HG03342 (cell line): Measurements from ENCODE around the gene MBD5.

Source experiments
- ATAC-seq: cut with Tn5 transposase; IDR thresholded peaks from one replicate; pipeline ENCODE4 v1.9.1; 2021; ENCODE audit warnings: mild to moderate bottlenecking, moderate library complexity; ENCODE audit not compliant: unreplicated experiment

MBD5 gene

DNA sequence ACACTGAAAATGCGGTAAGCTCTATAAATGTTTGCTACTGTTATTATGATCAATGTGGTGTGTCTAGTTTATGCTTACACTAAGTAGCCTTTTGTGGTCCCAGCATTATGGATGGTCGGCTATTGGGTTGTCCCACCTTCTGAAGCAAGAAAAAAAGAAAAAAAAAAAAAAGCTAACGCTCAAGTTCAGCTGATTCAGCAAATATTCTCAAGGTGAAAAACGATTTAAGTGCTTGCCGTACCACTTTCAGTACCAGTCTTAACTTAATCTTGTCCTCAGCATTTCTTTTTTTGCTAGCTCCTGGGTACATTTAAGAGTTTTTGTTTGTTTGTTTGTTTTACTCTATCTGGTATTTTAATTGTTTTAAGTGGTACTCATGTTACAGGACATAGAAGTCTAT lies 87.5 kb downstream of the MBD5 start:
- no peak for ATAC-seq

DNA sequence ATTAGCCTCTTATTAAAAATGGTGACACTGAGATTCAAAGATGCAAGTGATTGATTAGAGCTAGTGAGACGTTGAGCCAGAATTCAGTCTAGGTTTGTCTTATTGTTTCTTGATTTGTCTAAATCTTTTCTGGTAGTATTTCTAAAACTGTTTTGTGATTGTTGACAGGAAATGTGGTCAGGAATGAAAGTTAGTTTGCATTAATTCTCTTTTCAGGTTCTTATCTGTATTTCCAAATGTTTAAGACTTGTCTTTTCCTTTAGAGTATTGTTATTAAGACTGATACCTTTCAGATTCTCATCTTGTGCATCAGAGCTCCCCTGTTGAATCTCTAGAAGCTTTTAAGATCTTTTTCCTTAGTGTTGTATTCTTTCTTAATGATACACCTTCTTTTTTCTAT lies 89.3 kb downstream of the MBD5 start:
- ATAC-seq, result no peak

DNA sequence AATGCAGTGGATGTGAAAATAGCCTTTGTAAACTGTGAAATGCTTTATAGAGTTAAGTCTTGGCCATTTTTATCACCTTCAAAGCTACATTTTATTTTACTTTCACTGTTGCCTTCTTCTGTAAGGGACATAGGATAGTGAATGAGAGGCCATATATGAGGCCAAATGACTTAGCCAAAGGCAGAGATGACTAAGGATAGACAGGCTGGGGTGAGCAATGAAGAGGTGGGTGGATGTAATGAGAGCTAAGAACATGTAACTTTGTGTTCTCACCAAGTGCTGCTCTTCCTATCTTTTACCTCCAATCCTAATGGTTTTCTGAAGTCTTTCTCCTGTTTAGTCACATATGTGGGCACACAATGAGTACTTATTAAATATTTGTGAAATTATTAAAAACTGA lies 101.9 kb downstream of the MBD5 start:
- ATAC-seq, result no peak

DNA sequence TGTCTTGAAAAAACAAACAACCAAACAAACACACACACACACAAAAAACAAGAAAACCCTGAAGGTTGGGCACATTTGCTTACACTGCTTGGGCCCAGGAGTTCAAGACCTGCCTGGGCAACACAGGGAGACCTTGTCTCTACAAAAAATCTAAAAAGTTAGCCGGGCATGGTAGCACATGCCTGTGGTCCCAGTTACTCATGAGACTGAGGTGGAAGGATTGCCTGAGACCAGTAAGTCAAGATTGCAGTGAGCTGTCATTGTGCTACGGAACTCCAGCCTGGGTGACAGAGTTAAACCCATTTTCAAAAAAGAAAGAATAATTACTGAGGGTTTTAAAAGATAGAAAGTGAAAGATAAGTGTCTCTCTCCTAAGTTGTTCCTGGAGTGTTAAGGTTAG lies 103.4 kb downstream of the MBD5 start:
- no peak for ATAC-seq

DNA sequence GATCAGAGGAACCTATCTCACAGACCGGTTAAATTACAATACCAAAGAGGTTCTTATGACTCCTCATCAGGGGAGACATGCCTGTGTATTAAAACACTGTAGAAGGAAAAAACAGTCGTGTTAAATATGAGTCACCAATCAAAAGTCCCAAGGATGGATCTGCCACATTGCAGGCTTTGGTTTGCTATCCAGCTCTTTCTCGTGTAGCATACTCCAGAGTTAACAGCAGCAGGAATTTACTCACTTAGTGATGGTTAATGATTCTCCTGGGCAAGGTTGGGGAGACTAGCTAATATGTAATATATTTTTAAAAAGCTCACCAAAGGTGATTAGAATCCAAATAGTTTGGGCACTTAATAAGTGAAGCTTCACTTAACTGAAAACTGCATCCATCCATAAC lies 109.7 kb downstream of the MBD5 start:
- ATAC-seq, result no peak

DNA sequence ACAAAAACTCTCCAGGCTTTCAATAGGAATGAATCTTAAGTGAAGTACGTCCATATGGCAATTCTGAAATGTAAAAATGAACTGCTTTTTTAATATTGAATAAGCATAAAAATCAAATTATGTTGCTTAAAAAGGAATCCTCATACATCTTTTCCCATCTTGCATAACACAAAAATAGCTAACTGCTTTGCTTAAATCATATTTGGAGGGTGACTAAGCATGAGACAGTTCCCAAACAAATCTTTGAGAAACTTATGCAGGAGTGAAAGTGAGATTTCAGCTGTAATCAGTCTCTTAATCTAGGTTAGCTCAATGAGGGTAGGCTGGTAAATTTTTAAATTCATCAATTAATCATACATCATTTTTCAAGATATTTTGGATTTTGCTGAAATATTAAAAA lies 111.5 kb downstream of the MBD5 start:
- no peak for ATAC-seq

DNA sequence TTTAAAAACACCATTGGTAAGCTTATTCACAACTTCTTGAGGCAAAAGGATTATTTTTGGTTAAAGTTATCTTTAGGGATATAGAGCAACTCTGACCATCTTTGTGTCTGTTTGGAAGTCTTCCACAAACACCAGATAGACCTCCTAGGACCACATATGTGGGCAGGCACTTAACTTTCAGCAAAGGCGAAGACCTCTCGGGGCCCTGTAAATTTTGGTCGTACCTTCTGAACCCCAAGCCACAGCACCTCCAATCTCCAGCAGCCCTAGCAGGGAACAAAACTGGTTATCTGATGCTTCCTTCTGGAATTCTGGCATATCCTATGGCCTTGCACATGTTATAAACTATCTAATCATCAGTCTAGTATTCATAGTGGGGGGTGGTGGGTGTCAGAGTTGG lies 114.8 kb downstream of the MBD5 start:
- ATAC-seq, result no peak

DNA sequence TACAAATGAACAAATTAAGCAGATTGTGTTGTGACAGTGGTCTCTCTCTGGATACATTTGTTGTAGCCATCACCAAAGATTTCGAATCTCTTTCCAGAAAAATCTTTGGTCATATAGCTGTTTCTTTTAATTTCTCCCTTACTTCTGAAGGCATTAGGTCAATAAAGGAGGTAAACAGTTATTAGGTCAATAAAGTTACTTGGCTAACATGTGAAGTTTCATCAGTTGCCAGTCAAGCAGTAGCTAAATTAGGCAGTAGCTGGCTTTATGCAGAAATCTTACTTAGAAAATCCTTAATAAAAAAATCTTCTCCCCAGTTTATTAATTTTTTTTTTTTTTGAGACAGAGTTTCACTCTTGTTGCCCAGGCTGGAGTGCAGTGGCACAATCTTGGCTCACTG lies 115.5 kb downstream of the MBD5 start:
- ATAC-seq, result no peak

DNA sequence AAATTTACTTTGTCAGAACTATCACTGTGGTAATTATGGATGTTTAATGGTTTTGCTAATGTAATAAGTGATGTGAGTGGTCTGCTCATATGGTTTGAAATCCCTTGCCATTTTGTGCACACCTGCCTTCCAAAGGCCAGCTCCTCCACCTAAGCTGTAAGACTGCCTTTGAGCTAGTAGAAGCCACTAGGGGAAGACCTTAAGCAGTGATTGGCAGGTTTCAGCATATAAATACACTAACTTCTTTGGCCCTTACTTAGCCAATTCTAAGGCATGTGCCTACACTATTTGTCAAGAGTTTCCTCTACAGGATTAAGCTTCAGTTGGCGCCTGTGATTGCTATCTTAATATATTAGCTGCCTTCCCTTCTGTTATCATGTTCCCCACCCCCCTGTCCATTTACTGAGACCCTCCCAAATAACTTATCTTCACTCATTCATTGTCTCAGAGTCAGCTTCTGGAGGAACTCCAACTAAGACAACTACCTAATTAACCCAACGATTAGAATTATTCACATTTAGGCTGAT lies 141.1 kb downstream of the MBD5 start:
- ATAC-seq, result no peak

DNA sequence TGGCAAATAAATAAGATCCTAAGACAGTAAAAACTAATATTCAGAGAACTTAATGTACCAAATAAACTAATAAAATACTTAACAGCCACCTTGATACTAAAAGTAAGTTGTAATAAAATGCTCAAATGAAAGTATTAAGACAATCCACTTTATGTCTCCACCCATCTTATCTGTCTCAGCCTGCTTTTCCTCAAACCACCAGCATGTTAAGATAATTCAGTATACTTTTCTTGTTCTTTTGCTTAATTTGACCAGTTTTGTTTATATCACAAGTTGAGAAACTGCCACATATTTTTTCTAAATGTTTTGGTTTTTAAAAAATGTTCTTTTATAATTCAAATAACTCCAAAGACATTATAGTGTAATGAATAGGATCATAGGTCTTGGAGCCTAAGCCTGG lies 142.0 kb downstream of the MBD5 start:
- no peak for ATAC-seq

DNA sequence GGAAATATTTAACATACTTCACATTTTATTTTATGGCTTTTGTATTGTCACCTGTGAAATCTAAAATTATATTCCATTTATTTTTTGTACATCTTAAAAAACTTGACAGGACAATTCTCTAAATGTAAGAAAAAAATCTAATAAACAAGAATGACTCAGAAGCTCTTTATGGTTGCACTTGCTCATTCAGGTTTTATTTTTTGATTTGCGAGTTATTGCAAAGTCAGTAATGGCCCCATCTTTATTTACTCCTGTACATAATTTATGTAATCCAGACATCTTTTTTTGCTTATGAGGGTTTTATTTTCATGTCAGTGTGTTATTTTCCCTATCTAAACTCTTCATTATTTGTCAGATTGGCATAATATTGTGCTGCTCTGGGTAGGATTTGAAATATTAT lies 145.1 kb downstream of the MBD5 start:
- no peak for ATAC-seq

DNA sequence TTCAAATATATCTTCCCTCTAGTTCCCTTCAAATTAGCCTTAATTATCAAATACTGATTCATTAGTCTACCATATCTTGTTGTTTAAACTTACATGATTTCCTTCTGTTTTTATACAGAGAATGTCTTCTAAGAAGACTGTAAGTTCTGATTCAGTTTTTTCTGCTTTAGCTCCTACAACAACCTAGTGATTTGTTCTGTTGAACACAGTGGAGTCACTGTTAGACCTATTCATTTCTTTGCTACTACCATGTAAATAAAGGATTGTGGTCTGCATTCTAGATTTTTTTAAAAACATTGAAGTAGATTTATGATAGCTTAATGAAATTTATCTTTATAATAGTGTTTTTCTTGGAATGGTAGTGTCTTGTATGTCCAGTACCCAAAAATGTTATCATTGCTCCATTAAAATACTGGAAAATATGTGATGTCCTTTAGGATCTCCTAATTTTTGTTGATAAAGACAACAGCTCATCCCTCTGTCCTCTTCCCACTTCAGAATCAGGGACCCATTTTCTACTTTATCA lies 146.4 kb downstream of the MBD5 start:
- ATAC-seq, result no peak

DNA sequence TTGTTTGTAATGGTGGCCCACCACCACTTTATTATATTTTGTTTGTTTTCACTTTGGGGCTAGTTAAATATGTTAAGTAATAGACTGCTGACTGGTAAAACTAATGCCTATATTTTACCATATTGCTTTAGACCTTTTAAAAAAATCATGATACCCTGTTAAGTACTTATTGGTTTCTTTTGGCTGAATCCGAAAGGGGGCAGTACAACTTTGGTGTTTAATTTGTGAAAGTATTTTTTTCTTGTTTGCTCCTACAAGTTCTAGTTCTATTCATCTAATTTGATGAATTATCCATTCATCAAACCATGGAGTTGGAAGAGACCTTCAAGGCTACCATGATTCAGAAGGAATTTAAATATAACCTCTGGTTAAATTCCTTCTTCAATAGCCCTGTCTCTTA lies 147.0 kb downstream of the MBD5 start:
- no peak for ATAC-seq

DNA sequence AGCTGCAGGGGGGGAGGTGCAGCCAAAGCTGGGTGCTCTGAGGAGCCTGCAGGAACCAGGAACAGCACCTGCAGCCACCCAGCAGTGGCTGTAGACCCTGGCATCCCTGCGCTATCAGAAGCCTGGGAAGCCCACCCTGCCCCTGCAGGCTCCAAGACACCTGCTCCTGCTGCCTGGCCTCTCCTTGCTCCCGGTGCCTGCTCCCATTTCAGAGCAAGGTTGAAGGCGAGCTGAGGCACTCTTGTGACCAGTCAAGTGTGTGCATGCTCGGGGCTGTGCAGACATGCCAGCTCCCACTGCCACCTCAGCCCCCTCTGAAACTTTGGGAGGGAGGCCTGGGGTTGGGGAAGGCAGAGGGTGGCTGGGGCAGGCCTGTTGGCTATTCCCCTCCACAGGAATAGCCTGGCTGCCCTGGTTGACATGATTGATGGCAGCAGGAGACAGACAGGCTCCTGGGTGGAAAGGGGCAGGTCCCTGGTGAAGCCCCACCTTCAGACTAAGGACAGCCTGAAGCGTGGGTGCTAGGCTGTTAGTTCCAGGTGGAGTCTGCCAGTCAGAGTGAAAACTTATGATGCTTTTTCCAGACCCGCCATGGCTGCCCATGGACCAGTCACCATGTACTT lies 151.4 kb downstream of the MBD5 start:
- ATAC-seq, result no peak

DNA sequence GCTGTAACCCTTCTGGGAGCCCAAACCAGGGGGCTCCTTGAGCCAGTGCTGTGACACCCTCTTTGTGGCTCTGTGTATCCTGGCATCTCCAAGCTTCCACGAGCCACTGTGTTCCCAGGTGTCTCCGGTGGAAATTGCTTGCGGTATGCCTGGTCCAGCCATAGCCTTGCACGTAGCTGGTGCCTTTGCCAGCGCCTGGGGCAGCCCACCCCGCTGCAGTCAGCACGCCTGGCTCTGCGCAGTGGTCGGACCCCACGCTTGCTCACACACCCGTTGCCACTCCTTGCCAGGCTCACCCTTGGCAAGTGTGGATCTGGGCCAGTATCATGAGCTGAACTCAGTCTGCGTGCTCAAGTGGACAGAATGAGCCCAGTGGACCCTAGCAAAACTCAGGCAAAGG lies 152.3 kb downstream of the MBD5 start:
- no peak for ATAC-seq

DNA sequence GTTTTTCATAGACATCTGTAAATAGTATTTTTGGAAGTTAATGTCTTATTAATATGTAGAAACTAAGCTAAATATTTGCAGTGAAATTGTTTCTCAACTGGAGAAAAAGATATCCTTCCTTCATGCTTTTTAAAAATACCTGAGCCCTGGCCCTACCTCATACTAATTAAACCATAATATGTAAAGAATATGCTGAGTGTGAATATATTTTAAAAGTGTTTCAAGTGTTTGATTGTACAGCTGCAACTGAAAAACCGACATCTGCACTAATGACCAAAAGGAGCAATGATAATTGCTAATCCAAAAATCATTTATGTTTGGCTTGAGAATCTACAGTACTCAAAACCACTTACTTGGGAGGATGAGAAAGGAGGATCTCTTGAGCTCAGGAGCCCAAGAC lies 156.7 kb downstream of the MBD5 start:
- no peak for ATAC-seq

DNA sequence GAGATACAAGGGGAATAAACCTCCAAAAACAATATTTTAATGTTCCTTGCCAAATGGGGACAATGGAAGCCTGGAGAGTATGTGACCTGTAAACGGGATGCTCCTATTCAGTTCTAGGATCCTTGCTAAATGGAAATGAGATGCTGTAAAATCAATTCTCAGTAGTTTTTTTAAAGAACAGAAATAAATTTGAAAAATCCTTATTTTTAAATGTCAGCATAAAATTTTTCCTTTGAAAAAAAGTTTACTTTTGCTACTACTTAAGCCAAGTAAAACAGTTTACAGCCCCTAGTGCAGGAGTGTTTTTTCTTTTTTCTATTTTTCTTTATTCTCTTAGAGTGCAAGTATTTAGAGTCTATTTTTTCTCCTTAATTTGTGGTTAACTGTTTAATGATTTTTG lies 158.8 kb downstream of the MBD5 start:
- no peak for ATAC-seq

DNA sequence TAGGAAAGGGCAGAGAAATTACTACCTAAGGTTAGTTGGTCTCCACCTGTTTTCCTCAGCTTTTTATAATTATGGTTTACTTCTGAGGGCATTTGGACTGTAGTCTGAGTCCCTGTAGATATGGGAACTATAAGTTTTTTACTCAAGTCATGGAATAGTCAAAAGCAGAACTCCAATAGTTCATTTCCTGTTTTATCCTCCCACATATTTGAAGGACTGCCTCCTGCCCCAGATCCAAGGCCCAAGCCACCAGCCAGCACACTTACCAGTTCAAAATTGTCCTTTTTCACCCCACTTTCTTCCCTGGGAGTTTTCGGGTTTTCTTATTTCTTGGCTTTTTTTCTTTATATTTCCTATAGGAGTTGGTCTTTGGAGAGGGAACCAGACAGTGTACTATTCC lies 164.1 kb downstream of the MBD5 start:
- ATAC-seq, result no peak

DNA sequence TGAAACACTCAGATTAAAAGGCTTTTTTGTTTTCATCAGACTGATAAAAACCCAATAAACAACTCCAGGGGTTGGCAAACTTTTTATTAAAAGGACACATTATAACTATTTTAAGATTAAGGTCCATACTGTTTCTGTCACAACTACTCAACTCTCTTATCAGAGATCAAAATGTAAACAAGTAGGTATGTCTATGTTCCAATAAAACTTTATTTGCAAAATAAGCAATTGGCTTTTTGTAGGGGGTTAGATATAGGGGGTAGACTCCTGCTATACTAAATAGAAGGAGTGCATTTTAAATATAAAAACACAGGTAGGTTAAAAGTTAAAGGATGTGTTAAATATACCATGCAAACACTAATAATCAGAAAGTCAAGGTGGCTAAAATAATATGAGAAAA lies 174.0 kb downstream of the MBD5 start:
- no peak for ATAC-seq

DNA sequence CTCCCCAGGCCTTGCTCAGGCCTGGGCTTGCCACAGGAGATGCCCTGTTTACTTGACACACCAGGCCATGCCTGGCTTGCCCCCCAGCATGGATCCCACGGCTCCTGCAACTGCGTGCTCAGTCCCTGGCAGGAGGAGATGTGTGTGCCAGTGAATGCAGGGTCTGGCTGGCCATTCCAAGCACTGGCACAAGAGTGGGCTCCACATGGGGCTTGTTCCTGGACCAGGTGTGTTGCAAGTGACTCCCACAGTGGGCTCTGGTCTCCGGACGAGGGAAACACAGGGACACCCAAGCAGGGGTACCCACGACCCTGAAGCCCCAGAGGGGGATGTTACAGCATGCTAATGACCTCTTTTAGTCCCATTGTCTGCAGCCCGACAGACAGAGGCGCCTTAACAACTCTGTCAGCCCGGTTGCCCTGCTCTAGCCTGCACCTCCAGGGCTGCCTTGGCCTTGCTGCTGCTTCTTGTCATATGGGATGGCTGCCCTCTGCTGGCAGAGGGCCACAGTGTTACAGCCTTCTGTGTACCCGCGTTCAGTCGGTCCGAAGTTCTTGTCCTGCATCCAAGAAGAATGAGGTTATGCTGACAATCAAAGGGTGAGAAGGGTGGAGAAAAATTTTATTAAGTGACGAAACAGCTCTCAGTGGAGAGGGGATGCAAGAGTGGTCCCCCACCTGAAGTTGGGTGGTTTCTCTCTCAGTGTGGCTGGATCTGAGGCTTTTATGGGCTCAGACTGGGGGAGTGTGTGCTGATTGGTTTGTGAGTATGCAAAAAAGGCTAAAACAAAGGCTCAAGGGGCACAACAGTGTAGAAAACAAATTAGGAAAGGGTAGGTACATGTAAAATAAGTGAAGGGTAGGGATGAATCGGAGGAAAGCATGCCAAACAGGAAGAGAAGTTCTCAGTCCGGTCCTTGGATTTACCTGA lies 180.4 kb downstream of the MBD5 start:
- no peak for ATAC-seq

DNA sequence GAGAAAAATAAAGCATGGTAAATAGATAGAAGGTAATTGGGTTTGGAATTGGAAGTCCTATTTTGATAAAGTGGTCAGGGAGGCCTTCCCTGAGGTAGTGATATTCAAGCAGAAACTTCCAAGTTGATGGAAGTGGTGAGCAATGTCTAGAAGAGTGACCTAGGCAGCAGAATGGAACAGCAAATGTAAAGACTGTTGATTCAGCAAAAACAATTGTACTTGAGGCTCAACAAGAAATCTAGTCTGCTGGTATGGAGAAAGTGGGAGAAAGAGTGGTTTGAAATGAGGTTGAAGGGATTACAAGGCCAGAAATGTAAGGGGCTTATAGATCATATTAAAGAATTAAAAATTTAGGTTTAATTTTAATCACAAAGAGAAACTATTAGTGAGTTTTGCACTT lies 181.3 kb downstream of the MBD5 start:
- no peak for ATAC-seq

DNA sequence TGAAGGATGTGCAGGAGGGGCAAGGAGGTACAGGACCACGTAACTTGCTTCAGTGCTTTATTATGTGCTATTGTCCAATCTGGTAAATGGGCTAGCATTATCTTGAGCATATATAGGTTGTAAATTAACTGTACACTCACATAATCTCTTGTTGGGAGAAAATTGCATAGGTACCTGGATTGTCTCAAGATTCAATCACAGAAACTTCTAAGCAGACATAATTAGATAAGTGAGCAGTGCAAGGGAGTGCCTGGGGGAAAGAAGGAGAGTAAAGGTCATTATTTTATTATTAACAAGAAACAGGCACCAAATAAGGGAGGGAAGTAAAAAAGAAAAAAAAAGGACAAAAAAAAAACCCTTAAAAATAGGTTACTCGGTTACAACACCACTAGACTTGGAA lies 186.2 kb downstream of the MBD5 start:
- ATAC-seq, result no peak
